ENCODE measurements around the gene INSR.
"Not testable (repeated sequence)": the region's sequence is repeated elsewhere in the genome, so short reads cannot be mapped to it uniquely, and the experiment has no call there.

Gene INSR

DNA sequence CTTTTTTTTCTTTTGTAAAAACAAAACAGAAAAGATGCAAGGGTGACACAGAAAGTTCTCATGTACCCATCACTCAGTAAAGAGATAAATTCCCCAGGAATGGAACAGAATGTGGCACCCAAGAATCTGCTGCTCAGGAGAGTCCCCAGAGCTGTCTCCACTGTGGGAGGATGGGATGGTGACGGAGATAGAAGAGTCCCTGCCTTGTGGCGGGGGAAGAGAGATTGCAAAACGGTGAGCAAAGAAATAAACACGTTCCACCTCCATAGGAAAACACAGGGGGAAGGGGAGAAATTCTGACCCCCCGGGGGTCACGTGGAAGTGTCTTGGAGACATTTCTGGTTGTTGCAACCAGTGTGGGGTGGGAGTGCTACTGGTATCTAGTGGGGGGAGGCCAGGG lies 76.4 kb downstream of the INSR start:
- DNase-seq, result no peak

DNA sequence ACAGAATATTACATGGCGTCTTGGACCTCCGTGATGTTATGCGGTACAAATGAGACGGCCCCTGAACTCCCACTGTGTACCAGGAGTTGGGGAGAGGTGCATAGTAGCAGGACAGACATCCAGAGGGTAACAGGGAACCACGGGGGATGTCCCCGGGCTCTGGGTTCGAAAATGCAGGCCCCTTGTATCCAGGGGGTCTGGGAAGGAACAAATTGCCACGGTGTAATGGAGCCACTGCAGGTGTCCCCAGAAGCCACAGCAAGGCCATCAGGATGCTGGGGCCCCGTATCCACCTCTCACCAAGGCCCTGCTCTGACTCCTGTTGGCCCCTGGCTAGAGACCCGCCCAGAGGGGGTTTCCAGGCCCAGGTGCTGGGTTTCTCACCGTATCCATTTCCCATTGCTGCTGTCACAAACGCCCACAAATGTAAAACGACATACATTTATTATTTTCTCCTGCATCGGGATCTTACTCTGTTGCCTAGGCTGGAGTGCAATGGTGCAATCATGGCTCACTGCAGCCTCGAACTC lies 77.8 kb downstream of the INSR start:
- peak in 1 of 5 experiments; percentile 30 for DNase-seq

DNA sequence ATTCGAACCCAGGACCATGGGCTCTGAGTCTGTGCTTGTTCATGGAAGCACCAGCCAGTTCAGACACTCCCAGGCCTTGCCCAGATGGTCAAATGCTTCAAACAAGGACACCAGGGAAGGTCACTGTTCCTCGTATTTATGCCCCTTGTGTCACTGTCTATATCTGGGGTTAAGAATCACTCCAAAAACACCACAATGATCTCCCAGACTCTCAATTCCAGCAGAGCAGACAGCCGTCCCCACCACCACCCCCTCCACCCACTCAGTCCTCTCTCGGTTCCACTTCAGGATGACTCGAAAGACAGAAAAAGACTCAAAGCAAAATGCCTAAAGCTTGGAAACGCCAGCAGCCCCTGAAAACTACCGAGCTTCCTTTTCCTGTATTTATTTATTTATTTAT lies 79.0 kb downstream of the INSR start:
- no peak for DNase-seq

GRCh38 chr19:7214324-7215089 lies 79.7 kb downstream of the INSR start:
- no peak for DNase-seq

GRCh38 chr19:7213628-7214323 lies 80.4 kb downstream of the INSR start:
- DNase-seq, result no peak

- no peak for DNase-seq
These were observed 82.8 kb downstream of the INSR start for GRCh38 chr19:7211191-7211951.

DNA sequence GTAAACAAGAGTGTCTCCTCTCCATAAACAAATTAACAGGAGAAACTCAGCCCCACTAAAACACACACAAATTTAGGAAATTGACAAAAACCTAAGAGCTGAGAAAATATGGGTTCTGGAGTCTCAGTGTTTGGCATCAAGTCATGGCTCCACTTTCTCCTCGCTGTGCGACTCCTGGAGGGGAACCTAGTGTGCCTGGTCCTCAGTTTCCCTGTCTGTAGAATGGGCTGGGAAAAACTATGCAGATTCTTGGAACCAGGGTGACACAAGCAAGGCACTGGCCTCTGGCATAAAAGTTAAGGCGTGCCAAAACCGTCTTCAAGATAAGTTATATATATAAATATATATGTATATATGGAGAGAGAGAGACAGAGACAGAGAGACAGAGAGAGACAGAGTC lies 83.9 kb downstream of the INSR start:
- no peak for DNase-seq

DNA sequence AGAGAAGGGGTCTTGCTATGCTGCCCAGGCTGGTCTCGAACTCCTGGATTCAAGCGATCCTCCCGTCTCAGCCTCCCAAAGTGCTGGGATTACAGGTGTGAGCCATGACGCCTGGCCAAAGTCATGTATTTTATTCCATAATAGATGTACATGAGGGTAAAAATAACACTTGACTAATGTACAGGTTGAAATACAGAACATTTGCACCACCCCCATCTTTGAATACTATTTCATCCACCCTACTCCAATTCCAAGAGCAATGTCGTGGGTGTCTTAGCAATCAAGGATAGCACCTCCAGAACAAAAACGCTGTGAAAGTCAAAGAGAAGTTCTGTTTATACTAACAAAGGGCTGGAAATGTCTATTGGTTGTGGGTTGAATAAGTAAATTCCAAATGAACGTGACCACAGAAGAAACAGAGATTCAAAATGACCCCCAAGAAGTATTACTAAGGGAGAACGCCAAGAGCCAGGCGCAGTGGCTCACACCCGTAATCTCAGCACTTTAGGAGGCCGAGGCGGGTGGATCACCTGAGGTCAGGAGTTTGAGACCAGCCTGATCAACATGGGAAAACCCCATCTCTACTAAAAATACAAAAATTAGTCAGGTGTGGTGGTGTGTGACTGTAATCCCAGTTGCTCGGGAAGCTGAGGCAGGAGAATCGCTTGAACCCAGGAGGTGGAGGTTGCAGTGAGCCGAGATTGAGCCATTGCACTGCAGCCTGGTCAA lies 84.5 kb downstream of the INSR start:
- not testable (repeated sequence) for DNase-seq

GRCh38 chr19:7209036-7209435 lies 85.2 kb downstream of the INSR start:
- not testable (repeated sequence) for DNase-seq

GRCh38 chr19:7203332-7203731 lies 90.9 kb downstream of the INSR start:
- DNase-seq, result no peak

DNA sequence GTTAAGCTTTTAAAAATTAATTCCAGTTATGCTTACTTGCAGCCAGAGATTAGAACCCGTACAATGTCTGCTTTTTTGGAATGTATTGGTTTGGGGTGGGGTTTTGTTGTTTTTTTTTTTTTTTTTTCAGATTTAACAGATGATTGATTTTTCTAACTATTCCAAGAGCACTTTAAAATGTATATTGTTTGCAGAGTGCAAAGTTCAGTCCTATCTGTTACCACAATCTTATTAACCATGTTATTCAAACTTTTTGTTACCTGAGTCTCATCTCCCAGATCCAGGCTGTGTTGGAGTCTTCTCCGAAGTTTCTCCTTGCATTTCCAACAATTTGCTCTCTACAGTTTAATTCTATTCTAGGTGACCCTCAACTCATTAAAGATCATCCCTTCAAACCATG lies 91.3 kb downstream of the INSR start:
- no peak for DNase-seq

DNA sequence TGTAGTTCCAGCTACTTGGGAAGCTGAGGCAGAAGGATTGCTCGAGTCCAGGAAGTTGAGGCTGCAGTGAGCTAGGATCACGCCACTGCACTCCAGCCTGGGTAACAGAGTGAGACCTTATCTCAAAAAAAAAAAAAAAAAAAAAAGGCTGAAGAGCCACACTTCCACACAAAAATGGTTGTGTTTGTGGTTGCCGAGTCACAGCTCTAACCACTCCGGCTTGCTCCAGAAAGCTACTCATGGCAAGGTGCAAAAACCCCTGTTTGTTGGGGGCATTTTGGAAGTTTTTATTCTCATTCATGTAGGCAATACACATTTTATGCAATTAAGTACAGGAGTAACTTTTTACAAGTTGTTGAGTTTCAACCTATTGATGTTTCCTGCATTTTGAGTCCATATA lies 93.5 kb downstream of the INSR start:
- DNase-seq, result no peak

DNA sequence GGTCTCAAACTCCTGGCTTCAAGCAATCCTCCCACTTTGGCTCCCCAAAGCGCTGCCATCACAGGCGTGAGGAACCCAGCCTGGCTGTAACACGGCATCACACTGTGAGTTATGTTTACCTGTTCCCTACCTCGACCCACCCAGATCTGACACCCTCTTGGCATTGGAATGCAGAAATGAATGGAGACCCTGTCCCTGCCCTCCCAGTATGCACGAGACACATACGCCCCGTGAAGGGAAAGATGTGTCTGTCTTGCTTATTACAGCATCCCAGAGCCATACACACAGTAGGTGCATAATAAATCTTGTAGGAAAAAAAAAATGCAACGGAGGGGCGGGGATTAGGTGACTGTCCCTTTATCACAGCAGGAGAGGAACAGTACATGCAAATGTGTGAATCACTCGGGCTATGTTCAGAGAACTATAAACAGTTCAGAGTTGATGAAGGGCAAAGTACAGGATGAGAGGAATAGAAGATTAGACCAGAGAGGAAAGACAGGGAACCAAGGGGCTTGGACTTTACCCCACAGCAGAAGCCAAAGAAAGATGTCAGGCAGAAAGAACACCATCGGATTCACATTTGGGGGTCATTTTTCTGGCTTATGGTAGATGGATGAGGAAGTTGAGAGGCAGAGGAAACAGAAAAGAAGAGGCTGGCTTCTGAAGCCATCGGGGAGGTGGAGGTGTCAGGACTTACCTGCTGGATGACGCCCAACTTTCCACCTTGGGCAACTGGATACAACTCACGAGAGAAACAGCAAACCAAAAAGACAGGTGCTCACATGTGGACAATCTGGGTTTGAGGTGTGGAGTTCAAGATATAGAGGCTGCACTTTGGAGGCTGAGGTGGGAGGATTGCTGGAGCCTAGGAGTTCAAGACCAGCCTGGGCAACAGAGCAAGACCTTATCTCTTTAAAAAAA lies 94.3 kb downstream of the INSR start:
- DNase-seq, result no peak

DNA sequence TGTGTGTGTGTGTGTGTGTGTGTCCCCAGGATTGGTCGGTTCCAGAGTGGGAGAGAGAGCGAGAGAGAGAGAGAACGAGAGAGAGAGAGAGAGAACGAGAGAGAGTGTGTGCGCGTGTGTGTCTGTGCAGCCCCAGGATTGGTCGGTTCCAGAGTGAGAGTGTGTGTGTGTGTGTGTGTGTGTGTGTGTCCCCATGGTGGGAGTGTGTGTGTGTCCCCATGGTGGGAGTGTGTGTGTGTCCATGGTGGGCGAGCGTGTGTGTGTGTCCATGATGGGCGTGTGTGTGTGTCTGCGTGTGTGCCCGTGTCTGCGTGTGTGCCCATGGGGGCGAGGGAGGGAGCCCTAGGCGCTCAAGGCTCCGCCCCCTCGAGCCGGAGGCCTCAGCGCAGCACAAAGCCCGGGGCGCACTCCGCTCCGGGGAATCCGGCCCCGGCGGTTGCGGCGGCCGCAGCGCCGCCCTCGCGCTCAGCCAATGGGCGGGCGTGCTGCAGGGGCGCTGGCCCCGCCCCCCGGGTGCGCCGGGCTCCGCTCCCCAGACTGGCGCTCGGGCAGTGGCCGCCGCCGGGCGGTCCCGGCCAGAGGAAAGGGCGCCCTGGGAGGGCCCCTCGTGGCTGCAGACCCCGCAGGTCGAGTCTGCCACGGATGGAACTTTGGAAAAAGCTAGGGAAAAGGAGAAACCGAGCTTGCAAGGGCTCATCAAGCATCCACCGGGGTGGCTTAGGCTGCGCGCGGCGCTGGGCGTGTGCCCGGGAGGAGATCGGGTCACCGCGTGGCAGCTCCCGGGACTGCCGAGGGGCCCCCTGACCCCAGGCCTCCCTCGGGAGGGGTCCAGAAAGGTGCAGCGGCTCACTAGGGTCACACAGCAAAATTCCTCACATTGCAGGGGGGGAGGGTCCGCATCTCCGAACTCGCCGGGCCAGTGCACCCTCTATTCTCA lies 96.2 kb downstream of the INSR start:
- peak; percentile 74 to 97 (median 85) for DNase-seq

- peak; percentile 42 to 92 (median 78) for DNase-seq
These were observed 97.0 kb downstream of the INSR start for GRCh38 chr19:7197119-7197759.

- no peak for DNase-seq
These were observed 97.5 kb downstream of the INSR start for GRCh38 chr19:7196763-7197118.

DNA sequence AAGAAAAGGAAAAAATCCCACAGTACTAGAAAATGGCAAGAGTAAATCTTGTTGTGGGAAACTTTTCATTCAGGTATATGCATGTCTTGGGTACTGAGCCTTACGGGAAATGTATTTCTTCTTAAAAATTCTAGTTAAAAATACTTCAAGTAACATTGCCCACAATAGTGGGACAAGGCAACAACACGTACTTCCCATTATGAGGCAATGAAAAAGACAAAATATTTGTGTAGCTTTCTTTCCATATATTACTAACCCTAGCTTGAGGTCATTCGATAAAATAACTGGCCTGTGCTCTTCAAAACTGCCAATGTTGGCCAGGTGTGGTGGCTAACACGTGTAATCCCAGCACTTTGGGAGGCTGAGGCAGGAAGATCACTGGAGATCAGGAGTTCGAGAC lies 99.2 kb downstream of the INSR start:
- no peak for DNase-seq

DNA sequence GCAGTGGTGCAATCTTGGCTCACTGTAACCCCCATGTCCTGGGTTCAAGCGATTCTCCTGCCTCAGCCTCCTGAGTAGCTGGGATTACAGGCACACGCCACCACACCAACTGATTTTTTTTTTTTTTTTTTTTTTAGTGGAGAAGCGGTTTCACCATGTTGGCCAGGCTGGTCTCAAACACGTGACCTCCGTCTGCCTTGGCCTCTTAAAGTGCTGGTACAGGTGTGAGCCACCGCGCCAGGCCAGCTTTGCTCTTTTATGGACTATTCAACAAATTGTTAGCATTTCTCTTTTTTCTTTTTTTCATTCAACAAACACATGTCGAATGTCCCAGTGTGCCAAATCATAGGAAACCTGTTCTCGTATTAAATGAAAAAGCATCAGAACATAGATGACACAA lies 99.6 kb downstream of the INSR start:
- no peak for DNase-seq

DNA sequence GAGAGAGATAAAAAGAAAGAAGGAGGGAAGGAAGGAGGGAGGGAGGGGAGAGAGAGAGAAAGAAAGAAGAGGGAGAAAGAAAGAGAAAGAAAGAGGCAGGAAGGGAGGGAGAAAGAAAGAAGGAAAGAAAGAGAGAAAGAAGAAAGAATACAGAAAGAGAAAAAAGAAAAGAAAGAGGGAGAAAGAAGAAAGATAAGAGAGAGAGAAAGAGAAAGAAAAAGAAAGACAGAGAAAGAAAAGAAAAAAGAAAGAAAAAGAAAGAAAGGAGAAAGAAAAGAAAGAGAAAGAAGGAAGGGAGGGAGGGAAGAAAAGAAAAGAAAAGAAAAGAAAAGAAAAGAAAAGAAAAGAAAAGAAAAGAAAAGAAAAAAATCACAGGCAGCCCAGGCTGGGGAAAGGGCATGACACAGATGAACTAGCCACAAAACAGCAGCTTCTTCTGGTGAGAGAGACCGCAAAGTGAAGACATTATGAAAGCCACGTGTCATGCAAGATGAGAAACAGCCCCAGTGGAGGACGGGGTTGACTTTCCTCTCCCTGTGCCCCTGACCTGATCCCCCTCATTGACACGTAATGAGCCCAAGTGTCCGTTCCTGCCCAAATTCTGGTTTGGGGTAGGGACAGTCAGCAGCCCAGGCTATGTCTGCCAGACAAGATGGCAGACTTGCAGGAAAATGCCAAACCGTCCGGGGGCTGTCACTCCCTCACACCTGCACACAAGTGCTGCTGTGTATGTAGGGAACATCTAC lies 102.1 kb downstream of the INSR start:
- peak in 3 of 5 experiments; percentile 8 to 83 (median 64) for DNase-seq

All from T-helper 2 cell (primary cell).